ENCODE results near the gene ADAMTSL3.
A peak's percentile ranks its signal among the peaks of the same experiment; 100 is the strongest.
"Not testable (repeated sequence)": the region's sequence is repeated elsewhere in the genome, so short reads cannot be mapped to it uniquely, and the experiment has no call there.

The ADAMTSL3 gene

GRCh38 chr15:83702314-83702713 is 48.4 kb downstream of the ADAMTSL3 start:
- not testable (repeated sequence) for DNase-seq

- DNase-seq = no peak
Measured at GRCh38 chr15:83708328-83708727, 54.4 kb downstream of the ADAMTSL3 start.

GRCh38 chr15:83709241-83709640 is 55.3 kb downstream of the ADAMTSL3 start:
- peak; percentile 34 for DNase-seq

- no peak for DNase-seq
Measured at GRCh38 chr15:83709811-83710210, 55.9 kb downstream of the ADAMTSL3 start.

- no peak for DNase-seq
Measured at GRCh38 chr15:83710452-83710851, 56.5 kb downstream of the ADAMTSL3 start.

- no peak for DNase-seq
Measured at GRCh38 chr15:83711236-83711635, 57.3 kb downstream of the ADAMTSL3 start.

- DNase-seq = no peak
Measured at GRCh38 chr15:83713242-83713641, 59.3 kb downstream of the ADAMTSL3 start.

- DNase-seq = no peak
Measured at GRCh38 chr15:83714939-83715628, 61.2 kb downstream of the ADAMTSL3 start.

GRCh38 chr15:83716605-83717004 is 62.7 kb downstream of the ADAMTSL3 start:
- DNase-seq = no peak

- DNase-seq = no peak
Measured at GRCh38 chr15:83717010-83717409, 63.1 kb downstream of the ADAMTSL3 start.

- DNase-seq = no peak
Measured at GRCh38 chr15:83720468-83720867, 66.5 kb downstream of the ADAMTSL3 start.

- DNase-seq = no peak
Measured at GRCh38 chr15:83721031-83721430, 67.1 kb downstream of the ADAMTSL3 start.

GRCh38 chr15:83721981-83722380 is 68.1 kb downstream of the ADAMTSL3 start:
- DNase-seq = no peak

- DNase-seq = no peak
Measured at GRCh38 chr15:83723216-83723615, 69.3 kb downstream of the ADAMTSL3 start.

- no peak for DNase-seq
Measured at GRCh38 chr15:83732196-83732595, 78.3 kb downstream of the ADAMTSL3 start.

- DNase-seq = no peak
Measured at GRCh38 chr15:83732770-83733169, 78.8 kb downstream of the ADAMTSL3 start.

GRCh38 chr15:83733206-83733605 is 79.3 kb downstream of the ADAMTSL3 start:
- DNase-seq = peak; percentile 89

GRCh38 chr15:83733691-83734090 is 79.8 kb downstream of the ADAMTSL3 start:
- no peak for DNase-seq

GRCh38 chr15:83734487-83734886 is 80.6 kb downstream of the ADAMTSL3 start:
- no peak for DNase-seq

GRCh38 chr15:83739629-83740028 is 85.7 kb downstream of the ADAMTSL3 start:
- no peak for DNase-seq

- no peak for DNase-seq
Measured at GRCh38 chr15:83745771-83746170, 91.8 kb downstream of the ADAMTSL3 start.

- peak; percentile 13 for DNase-seq
Measured at GRCh38 chr15:83746231-83746630, 92.3 kb downstream of the ADAMTSL3 start.

- peak; percentile 53 for DNase-seq
Measured at GRCh38 chr15:83747050-83747717, 93.3 kb downstream of the ADAMTSL3 start.

GRCh38 chr15:83747718-83748110 is 93.8 kb downstream of the ADAMTSL3 start:
- no peak for DNase-seq

Measured in kidney glomerular epithelial cell (primary cell).